Measurements from ENCODE around the gene SLC66A1.

Gene SLC66A1

GRCh38 chr1:19345391-19345790 lies 33.3 kb downstream of the SLC66A1 start:
- no peak for DNase-seq (ENCODE audit: low read depth)
- no peak overlapping the region for H3K4me3 ChIP-seq (ENCODE audit: low read depth, low read length)
- no peak for TF ChIP-seq CTCF (conservative IDR thresholded peaks at IDR 0.05; ENCODE audit: low read depth, low read length)

- no peak for TF ChIP-seq CTCF (conservative IDR thresholded peaks at IDR 0.05; ENCODE audit: low read depth, low read length)
- DNase-seq (ENCODE audit: low read depth) = no peak
- H3K4me3 ChIP-seq (ENCODE audit: low read depth, low read length) = no peak overlapping the region
These were observed 33.9 kb downstream of the SLC66A1 start for GRCh38 chr1:19346026-19346425.

- TF ChIP-seq CTCF (conservative IDR thresholded peaks at IDR 0.05; ENCODE audit: low read depth, low read length) = no peak
- no peak overlapping the region for H3K4me3 ChIP-seq (ENCODE audit: low read depth, low read length)
- DNase-seq (ENCODE audit: low read depth) = no peak
These were observed 35.5 kb downstream of the SLC66A1 start for GRCh38 chr1:19347533-19348172.

GRCh38 chr1:19348441-19349198 lies 36.5 kb downstream of the SLC66A1 start:
- TF ChIP-seq CTCF (conservative IDR thresholded peaks at IDR 0.05; ENCODE audit: low read depth, low read length) = no peak
- H3K4me3 ChIP-seq (ENCODE audit: low read depth, low read length) = no peak overlapping the region
- DNase-seq (ENCODE audit: low read depth) = no peak

- no peak for TF ChIP-seq CTCF (conservative IDR thresholded peaks at IDR 0.05; ENCODE audit: low read depth, low read length)
- H3K4me3 ChIP-seq (ENCODE audit: low read depth, low read length) = no peak overlapping the region
- DNase-seq (ENCODE audit: low read depth) = no peak
These were observed 37.9 kb downstream of the SLC66A1 start for GRCh38 chr1:19349999-19350398.

- no peak for DNase-seq (ENCODE audit: low read depth)
- H3K4me3 ChIP-seq (ENCODE audit: low read depth, low read length) = no peak overlapping the region
- TF ChIP-seq CTCF (conservative IDR thresholded peaks at IDR 0.05; ENCODE audit: low read depth, low read length) = no peak
These were observed 38.4 kb downstream of the SLC66A1 start for GRCh38 chr1:19350566-19350965.

- no peak overlapping the region for H3K4me3 ChIP-seq (ENCODE audit: low read depth, low read length)
- TF ChIP-seq CTCF (conservative IDR thresholded peaks at IDR 0.05; ENCODE audit: low read depth, low read length) = no peak
- no peak for DNase-seq (ENCODE audit: low read depth)
These were observed 39.7 kb downstream of the SLC66A1 start for GRCh38 chr1:19351873-19352272.

All from choroid plexus epithelial cell (primary cell).